Measurements from ENCODE around the gene MYCBP2. TPM values are rescaled to one million over a fixed set of nuclear protein-coding genes. Genes with fewer than 3 reads are reported as not detected.
"Not testable (repeated sequence)": the region's sequence is repeated elsewhere in the genome, so short reads cannot be mapped to it uniquely, and the experiment has no call there.

Gene MYCBP2
- total and polyA plus RNA-seq, 9 donors: 45.6 to 145 (median 100) TPM

- Histone ChIP-seq H3K36me3 (no peaks in the 10 kb centered on the region), H3K4me1 (ENCODE audit: insufficient read depth) (no peaks in the 10 kb centered on the region), H3K4me3 (no peak overlapping the region), H3K27ac (no peak overlapping the region), H3K9me3 (no peaks in the 10 kb centered on the region), H3K27me3 (no peaks in the 10 kb centered on the region)
- intact Hi-C loops (cut with DNase I): no loop called here
- TF ChIP-seq POLR2A (IDR thresholded peaks at IDR 0.05): no peak
- TF ChIP-seq CTCF (IDR thresholded peaks at IDR 0.05): no peak
- TF ChIP-seq EP300 (IDR thresholded peaks at IDR 0.05): no peak
- DNase-seq: no peak
- WGBS, 3 donors: 75 to 85% (median 82%) methylated on average over 3 of the region's 3 CpGs
These were observed 310.6 kb downstream of the MYCBP2 start for GRCh38 chr13:77016251-77016812.

DNA sequence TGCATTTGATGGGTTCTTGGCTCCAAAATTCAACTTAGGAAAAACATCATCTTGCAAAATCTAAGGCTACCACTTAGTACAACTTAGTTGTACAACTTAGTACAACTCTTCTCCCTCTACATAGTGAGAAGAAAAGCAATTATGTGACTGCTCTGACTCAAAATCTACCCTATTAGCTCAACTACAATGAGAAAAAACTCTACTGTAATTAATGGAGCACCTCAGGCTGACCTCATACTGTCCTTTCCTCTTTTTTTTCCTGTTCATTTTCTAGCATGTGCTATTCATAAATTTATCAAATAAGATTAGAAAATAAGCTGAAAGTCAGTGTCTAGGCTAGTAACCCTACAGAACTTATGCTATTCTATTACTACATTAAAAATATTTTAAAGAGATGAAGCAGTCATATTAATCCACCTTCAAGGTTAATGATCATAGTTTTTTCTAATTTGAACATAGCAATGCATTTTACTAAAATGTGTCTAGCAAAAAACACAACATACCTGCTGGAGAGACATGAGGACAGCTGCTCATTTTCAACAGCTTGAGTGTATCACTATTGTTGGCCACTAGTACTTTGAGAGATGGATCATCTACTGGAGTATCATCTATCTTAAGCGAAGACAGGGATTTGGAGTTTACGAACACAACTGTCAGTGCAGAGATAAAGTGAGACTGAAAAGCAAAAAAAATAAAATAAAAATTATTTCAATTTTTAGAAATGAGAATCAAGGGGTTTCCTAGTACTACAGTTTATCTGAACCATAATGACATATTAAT lies 311.8 kb downstream of the MYCBP2 start:
- H3K9me3 ChIP-seq: no peaks in the 10 kb centered on the region
- no peaks in the 10 kb centered on the region for H3K27me3 ChIP-seq
- no peak for TF ChIP-seq EP300 (IDR thresholded peaks at IDR 0.05)
- no peak for TF ChIP-seq CTCF (IDR thresholded peaks at IDR 0.05)
- TF ChIP-seq POLR2A (IDR thresholded peaks at IDR 0.05): no peak
- DNase-seq: no peak
- no peaks in the 10 kb centered on the region for H3K36me3 ChIP-seq
- WGBS, 3 donors: 83 to 97% (median 93%) methylated on average over 2 of the region's 2 CpGs
- no peak overlapping the region for H3K27ac ChIP-seq
- intact Hi-C loops (cut with DNase I): no loop called here
- no peaks in the 10 kb centered on the region for H3K4me1 ChIP-seq (ENCODE audit: insufficient read depth)
- H3K4me3 ChIP-seq: no peak overlapping the region

DNA sequence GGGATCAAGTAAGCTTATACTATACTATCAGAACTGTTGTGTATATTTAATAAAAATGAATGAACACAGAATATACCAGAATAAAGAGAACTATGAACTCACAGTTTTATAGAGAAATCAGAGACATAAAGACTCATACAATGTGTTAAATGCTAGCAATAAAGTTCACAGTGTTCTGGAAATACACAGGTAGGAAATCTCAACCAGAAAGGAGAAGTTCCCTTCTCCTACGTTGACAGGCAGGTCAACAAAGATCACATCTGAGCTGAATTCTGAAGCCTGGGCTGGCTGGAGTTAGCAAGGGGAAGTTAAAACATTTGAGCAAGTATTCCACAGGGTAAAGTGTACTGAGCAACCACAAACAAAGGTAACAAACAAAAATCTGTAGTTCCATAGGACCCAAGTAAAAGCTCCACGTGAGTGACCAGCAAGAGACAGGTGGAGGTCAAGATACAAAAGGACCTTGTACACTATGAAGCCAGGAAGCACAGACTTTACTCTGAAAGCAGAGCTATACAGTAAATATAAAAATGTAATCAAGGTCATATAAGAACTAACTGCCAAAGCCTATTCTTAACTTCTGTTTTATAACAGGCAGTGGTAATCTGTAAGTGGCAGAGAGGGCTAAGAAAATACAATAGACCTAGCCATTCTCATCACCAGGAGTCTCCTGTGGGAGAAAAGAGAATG lies 312.9 kb downstream of the MYCBP2 start:
- no peaks in the 10 kb centered on the region for H3K36me3 ChIP-seq
- intact Hi-C loops (cut with DNase I): no loop called here
- no peak overlapping the region for H3K27ac ChIP-seq
- H3K27me3 ChIP-seq: no peaks in the 10 kb centered on the region
- DNase-seq: no peak
- TF ChIP-seq CTCF (IDR thresholded peaks at IDR 0.05): no peak
- H3K4me3 ChIP-seq: no peak overlapping the region
- no peaks in the 10 kb centered on the region for H3K9me3 ChIP-seq
- 66 to 77% (median 68%) methylated on average over 2 of the region's 2 CpGs for WGBS, 3 donors
- H3K4me1 ChIP-seq (ENCODE audit: insufficient read depth): peaks cover 2% of the 10 kb centered on the region

DNA sequence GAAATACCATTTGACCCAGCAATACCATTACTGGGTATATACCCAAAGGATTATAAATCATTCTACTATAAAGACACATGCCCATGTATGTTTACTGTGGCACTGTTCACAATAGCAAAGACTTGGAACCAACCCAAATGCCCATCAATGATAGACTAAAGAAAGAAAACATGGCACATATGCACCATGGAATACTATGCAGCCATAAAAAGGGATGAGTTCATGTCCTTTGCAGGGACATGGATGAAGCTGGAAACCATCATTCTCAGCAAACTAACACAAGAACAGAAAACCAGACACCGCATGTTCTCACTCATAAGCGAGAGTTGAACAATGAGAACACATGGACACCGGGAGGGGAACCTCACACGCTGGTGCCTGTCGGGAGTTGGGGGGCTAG lies 317.2 kb downstream of the MYCBP2 start:
- DNase-seq; intact Hi-C loops (cut with DNase I); H3K27ac ChIP-seq; H3K36me3 ChIP-seq; H3K9me3 ChIP-seq; H3K4me3 ChIP-seq; H3K27me3 ChIP-seq; H3K4me1 ChIP-seq (ENCODE audit: insufficient read depth): not testable (repeated sequence)
- 87 to 98% (median 95%) methylated on average over 5 of the region's 5 CpGs for WGBS, 3 donors

GRCh38 chr13:77009011-77009410 lies 317.9 kb downstream of the MYCBP2 start:
- intact Hi-C loops (cut with DNase I): no loop called here
- Histone ChIP-seq H3K4me3 (no peak overlapping the region), H3K9me3 (no peaks in the 10 kb centered on the region), H3K27ac (no peak overlapping the region), H3K27me3 (no peaks in the 10 kb centered on the region), H3K4me1 (ENCODE audit: insufficient read depth) (peaks cover 4% of the 10 kb centered on the region), H3K36me3 (no peaks in the 10 kb centered on the region)
- no peak for DNase-seq
- WGBS, 3 donors: 95 to 96% (median 95%) methylated on average over 2 of the region's 2 CpGs
- TF ChIP-seq EP300 (IDR thresholded peaks at IDR 0.05) (no peak), CTCF (IDR thresholded peaks at IDR 0.05) (no peak), POLR2A (IDR thresholded peaks at IDR 0.05) (no peak)

DNA sequence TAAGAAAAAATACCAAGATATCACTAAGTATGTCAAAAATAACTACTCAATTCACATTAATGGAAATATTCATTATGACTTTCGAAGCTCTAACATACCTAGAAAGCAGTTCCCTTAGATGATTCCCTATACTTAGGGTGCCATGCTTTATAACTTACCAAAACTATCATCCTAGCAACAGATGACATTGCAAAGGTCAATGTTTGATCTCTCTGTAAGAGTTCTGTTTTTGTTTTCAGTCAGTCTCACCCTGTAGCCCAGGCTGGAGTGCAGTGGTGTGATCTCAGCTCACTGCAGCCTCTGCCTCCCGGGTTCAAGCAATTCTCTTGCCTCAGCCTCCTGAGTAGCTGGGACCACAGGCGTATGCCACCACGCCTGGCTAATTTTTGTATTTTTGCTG lies 318.6 kb downstream of the MYCBP2 start:
- H3K9me3 ChIP-seq; H3K27ac ChIP-seq; H3K36me3 ChIP-seq; H3K4me3 ChIP-seq; intact Hi-C loops (cut with DNase I); H3K27me3 ChIP-seq; H3K4me1 ChIP-seq (ENCODE audit: insufficient read depth); DNase-seq: not testable (repeated sequence)
- WGBS, 3 donors: 91 to 98% (median 92%) methylated on average over 4 of the region's 4 CpGs
